ENCODE data around the gene ANKLE2.
A peak's percentile ranks its signal among the peaks of the same experiment; 100 is the strongest.
"Not testable (repeated sequence)": the region's sequence is repeated elsewhere in the genome, so short reads cannot be mapped to it uniquely, and the experiment has no call there.

The ANKLE2 gene

DNA sequence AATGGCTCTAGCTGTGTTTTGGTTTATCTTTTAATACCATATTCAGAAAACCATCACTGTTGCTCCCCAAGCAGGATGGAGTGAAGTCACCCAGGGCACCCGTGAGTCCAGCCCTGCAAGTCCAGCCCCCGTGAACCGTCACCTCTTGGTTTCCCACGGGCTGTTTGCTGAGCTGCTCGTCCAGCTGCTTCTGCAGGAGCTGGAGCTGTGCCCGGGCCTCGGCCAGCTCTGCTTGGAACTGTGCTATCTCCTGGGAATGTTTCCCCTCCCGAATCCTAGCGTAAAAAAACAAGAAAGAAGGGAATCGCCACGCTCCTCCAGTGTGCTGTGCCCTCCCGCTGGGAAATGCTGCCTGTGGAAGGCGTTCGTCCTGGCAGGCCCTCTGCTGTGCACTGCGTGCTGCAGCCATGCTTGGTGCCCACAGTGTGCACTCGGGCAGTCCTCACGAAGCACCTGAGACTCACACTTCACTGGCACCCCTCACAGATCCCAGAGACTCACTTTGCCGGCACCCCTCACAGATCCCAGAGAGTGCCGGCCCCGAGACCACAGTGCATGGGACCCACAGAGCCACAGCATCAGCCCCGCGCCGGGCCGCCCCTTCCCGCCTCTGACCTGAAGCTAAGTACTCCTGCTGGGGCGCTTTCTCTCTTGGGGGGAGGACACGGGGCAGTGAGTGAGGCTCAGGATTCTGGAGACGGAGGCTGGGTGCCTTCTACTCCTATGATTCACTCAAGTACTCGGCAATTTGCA lies 15.4 kb upstream of the ANKLE2 start:
- DNase-seq (ENCODE audit: low spot score): peak; percentile 63

DNA sequence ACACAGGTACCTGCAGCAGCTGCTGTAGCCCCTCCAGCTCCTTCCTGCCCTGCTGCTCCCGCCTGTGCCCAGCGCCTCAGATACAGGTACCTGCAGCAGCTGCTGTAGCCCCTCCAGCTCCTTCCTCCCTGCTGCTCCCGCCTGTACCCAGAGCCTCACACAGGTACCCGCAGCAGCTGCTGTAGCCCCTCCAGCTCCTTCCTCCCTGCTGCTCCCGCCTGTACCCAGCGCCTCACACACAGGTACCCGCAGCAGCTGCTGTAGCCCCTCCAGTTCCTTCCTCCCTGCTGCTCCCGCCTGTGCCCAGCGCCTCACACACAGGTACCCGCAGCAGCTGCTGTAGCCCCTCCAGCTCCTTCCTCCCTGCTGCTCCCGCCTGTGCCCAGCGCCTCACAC lies 14.6 kb upstream of the ANKLE2 start:
- not testable (repeated sequence) for DNase-seq (ENCODE audit: low spot score)

DNA sequence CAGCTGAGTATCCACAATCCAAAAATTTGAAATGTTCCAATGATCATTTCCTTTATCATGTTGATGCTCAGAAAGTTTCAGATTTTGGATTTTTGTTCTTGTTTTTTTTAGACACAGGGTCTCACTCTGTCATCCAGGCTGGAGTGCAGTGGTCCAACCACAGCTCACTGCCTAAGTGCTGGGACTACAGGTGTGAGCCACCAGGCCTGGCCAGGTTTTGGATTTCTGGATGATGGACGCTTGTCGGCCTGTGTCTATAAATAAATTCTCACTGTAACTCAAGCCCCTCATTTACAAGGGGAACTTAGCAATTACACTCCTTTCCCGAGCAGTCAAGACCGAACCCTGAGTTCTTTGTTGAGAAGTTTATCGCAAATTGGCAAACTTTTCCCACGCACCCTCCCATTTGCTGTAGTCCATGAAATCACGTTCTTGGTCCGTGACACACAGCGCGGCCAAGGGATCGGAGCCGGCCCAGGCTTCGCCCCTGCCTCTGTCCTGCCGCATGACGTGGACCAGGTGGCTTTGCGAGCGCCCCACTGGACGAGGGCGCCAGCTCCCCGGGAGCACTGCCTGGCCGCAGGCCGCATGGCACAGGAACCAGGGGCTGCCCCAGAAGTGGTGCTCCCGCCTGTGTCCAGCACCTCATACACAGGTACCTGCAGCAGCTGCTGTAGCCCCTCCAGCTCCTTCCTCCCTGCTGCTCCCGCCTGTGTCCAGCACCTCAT lies 14.0 kb upstream of the ANKLE2 start:
- DNase-seq (ENCODE audit: low spot score): no peak

DNA sequence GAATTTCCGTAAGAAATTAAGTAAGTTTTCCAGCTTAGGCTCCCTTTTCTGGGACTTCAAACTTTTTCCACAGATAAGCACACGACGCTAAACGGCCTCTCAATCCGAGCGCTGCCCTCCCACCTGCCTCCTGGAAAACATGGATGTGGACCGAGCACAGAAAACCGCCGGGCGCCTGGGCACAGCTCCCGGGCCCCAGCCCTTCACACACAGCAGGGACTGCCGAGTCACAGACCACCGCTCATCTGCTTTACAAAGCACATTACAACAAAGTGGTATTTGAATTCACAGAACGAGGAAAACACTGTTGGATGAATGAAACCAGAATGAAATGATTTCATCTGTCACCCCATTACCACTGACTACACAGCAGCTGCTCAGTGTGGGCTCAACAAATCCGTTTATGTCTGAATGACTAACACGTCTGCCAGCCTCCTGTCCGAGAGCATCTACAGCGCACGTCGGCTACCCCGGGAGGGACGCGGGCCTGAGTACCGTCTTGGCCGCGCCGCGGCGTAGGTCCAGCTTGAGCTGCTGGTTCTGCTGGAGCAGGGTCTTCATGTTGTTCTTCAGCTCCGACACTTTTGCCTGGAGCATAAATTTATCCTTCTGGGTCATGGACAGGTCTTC lies 13.1 kb upstream of the ANKLE2 start:
- DNase-seq (ENCODE audit: low spot score): no peak

DNA sequence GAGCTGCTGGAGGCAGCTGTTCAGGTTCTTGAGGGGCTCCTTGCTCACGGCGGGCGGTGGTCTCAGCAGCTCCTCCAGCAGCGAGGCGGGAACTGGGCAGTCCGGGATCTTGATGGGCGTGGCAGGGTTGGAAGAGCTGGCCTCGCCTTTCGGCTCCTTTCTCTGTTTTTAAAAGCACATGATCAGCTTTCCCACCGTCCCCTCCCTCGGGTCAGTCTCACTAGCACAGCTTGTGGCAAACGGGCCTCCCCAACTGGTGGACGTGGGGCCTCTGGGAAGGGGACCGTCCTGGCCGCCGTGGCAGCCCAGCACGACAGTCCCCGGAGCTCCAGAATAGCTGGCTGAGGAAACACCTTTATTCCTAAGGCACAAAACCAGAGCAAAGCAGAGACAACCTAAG lies 12.5 kb upstream of the ANKLE2 start:
- no peak for DNase-seq (ENCODE audit: low spot score)

DNA sequence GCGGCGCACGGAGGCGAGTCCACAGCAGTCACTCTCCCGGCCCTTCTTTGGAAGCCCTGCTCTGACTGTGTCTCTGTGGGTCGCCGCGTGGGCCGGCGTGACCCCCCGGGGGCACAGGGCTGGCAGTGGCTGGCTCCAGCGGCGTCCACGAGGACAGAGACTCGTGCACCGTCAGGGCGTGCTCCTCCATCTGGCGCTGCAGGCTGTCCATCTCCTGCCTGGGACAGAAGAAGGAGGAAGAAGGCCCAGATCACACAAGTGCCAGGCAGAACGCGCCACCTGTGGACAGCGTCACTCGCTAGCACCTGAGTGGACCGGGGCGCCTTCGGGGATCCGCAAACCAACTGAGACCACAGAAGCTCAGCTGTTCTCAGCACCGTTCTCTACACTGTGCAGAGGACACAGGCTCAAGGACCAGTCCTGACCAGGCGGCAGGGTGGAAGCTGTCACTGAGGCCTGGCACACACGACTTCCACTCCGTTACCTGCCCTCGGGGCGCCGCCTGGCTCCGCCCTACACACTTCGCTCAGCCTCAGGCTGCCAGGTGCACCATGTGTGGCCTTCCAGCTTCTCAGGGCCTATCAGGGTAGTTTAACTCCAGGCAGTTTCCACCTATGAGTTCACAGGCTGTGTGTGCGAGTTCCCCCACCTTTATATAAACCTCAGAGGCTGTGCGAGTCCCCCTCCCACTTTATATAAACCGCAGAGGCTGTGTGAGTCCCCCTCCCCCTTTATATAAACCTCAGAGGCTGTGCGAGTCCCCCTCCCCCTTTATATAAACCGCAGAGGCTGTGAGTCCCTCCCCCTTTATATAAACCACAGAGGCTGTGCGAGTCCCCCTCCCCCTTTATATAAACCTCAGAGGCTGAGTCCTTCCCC lies 11.7 kb upstream of the ANKLE2 start:
- DNase-seq (ENCODE audit: low spot score): no peak

DNA sequence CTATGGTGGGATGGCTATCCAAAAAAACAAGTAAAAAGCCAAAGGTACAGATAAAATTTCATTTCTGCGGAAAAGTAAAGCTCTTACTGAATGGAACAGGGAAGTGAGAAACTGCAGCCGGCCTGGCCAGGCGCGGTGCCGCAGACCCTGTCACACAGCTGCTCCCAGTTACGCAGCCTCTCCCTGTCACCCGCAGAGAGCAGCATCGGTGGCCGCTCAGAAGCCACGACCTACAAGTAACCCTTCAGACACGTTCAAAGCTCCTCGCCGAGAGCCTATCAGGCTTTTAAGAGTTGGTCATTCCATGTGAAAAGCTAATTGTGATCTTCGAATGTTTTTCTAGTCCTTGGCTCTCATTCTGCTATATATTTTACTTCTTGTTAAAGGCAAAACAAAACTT lies 11.0 kb upstream of the ANKLE2 start:
- DNase-seq (ENCODE audit: low spot score): no peak

DNA sequence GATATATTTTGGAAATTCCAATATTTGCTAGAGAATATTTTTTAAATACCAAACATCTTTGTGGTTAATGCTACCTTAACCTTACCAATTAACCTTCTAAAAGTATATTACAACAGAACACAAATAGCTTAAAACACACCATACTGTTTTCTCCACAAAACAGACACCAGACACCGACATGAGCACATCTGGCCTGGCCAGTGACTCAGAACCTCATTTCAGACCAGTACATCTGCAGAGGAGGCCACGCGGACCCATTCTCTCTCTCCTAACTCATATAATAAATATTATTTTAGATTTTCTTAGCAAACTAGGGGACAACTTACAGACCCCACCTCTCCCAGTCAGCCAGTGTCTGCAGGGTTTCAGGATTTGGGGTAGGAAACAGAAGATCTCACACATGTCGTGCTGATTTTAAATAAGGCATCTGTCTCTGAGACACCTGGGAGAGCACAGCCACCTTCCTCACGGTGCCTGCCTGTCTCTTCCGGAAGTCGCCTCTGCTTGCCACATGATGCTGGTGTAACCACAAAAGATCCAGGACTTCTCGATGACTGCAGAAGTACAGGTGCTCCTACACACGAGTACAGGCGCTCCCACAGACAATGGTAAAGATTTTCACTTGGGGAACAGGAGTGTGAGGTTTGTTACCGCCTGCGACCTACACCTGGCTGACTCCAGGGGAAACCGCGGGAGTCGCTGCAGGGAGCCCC lies 9.7 kb upstream of the ANKLE2 start:
- no peak for DNase-seq (ENCODE audit: low spot score)

DNA sequence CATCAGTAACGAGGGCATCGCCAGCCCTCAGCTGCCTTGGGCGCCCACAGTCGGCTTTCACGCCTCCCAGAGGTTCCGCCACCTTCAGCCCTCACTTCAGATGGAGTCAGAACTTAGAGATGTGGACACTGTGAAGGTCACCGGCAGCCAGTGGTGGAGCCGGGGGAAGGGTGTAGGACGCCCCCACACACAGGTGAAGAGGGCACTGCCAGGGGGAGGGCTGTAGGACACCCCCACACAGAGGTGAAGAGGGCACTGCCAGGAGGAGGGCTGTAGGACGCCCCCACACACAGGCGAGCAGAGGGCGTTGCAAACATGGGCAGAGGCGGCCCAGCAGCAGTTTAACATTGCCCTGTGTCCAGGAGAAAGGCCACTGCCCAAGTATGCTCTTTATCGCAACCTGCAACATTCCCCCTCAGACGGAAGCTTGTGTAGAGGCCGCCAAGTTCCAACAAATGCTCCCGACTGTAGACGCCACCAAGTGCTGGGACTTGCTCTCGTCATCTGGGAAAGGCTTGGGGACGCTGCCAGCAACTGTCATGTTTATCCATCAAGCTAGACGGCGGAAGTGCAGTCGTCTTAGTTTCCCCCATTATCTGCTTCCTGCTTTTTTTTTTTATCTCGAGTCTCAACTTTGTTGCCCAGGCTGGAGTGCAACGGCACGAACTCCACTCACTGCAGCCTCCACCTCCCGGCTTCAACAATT lies 4.9 kb upstream of the ANKLE2 start:
- no peak for DNase-seq (ENCODE audit: low spot score)

DNA sequence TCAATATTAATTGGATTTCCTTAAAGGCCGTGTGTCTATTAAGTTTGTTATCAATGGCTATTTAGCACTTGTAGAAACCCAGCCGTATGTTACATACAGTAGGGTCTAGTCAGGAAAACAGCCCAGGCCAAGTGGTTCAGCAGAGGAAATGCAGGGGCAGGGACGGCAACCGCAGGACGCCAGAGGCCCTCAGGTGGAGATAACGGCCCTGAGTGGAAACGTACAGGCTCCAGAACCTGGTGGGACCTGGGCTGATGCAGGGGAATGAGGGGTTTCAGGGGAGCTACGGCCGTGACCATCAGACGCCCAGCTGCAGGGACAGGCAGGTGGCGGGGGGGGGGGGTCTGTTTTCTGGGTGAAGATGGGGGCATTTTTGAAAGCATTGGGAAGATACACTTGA lies 3.7 kb upstream of the ANKLE2 start:
- no peak for DNase-seq (ENCODE audit: low spot score)

DNA sequence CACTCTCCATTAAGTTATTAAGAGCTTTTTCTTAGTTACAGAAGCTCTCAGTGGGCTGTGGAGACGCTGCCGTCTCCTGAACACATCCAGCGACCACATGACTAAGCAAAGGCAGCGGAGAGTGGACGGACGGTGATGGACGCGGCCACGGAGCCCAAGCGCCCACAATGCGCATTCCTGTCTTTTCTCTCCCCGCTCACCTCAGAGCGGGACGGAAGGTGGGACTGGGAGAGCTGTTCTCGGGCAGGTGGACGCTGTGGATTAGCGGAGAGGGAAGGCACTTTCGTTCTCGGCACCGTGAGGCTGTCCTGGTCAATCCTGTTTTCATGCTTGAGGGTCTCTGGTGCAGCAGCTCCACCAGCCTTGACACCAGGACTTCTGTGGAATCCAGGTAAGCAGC lies 2.6 kb upstream of the ANKLE2 start:
- DNase-seq (ENCODE audit: low spot score): no peak

DNA sequence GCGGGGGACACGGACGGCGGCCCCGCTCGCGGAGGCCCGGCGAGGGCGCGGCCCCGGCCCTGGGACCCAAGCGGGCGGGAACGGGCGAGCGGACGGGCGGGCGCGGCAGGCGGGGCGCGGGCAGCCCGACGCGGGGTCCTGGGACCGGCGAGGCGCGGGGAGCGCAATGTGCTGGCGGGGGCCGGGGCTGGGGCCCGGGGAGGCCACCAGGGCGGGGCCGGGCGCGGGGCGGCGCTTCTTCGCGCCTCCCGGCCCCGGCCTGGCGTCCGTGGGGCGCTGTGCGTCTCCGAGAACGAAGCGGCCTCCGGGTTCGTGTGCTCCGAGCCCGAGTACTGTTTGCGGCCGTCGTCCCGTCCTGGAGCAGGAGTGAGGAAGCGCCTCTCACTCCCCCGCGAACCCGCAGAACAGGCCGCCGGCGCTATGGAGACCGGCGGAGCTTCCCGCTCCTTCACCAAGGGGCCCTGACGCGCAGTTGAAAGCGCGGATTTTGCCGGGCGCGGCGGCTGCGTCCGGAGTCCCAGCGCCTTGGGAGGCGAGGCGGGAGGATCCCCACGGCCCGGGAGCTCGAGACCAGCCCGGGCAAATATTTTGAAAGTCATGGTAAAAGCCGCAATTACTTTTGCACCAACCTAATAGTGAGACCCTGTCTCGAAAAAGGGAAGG lies 420 bp upstream of the ANKLE2 start:
- DNase-seq (ENCODE audit: low spot score): peak; percentile 98

DNA sequence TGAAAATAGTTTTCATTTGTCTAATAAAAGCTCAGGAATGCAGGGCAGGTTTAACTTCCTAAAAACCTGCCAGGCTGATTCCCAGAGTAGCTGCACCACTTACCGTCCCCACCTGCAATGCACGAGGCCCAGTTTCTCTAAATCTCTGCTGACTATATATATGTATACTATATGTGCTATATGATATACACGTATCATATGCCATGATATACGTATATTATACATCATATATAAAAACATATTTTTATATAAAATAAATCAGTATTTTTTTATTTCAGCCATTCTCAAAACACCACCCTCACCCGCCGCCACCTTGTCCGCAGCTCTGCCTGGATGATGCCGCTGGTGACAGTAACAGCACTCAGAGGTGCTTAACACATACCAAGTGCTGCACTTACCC lies 2.3 kb downstream of the ANKLE2 start:
- no peak for DNase-seq (ENCODE audit: low spot score)

DNA sequence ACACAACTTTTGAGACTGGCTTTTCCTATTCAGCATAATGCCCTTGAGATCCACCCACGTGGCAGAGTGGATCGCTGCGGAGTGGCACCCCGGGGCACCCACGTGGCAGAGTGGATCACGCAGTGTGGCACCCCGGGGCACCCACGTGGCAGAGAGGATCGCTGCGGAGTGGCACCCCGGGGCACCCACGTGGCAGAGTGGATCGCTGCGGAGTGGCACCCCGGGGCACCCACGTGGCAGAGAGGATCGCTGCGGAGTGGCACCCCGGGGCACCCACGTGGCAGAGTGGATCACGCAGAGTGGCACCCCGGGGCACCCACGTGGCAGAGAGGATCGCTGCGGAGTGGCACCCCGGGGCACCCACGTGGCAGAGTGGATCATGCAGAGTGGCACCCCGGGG lies 2.8 kb downstream of the ANKLE2 start:
- not testable (repeated sequence) for DNase-seq (ENCODE audit: low spot score)

DNA sequence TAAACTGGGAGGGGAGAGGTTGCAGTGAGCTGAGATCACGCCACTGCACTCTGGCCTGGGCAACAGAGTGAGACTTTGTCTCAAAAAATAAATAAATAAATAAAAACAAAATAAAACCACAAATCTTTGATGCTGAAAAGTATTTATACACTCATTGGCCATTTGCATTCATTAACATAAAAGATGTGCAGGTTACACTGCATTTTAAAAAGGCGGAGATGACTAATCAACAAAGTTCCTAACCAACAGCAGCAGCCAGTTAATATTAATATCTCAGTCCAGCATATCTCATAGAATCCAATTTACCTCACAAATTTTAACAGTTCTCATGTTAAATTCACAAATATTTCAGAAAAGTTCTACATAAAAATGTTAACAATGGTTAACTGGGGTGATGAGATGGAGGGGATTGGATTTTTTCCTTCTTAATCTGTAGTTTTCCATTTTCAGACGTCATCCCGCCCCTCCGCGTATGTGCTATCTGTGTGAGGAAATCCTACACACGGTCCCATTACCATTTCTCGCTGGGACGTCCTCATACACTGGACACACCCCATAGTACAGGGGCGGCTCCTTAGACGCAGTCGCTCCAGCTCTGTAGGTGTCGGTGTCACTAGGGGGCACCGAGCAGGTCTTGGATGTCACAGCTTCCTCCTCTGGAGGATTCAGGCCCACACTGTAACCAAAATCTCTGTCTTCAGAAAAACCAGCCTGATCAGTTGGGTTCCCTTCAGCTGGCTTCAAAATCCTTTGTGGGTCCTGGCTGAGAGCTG lies 7.3 kb downstream of the ANKLE2 start:
- DNase-seq (ENCODE audit: low spot score): no peak

DNA sequence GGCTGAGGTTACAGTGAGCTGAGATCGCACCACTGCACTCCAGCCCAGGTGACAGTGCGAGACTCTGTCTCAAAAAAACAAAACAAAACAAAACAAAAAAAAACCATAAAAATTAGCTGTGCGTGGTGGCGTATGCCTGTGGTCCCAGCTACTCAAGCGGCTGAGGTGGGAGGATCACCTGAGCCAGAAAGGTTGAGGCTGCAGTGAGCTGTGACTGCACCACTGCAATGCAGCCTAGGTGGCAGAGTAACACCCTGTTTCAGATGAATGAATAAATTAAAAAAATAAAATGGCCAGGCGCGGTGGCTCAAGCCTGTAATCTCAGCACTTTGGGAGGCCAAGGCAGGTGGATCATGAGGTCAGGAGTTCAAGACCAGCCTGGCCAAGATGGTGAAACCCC lies 8.0 kb downstream of the ANKLE2 start:
- not testable (repeated sequence) for DNase-seq (ENCODE audit: low spot score)

DNA sequence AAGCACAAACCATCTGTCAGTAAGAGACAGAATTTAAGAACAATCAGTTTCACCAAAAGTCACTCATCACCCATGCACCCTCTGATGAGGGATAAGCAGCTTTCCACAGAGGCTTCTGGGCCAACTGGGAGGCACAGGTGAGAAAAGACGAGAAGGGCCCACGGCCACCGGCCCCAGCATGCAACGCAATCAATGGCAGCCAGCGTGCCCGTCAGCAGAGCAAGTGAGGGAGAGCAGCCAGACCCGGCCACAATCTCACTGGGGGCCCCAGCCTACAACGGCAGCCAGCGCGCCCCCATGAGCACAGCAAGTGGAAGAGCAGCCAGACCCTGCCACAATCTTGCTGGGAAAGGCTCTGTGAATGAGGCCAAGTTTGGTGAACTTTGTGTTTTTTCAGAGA lies 13.3 kb downstream of the ANKLE2 start:
- no peak for DNase-seq (ENCODE audit: low spot score)

DNA sequence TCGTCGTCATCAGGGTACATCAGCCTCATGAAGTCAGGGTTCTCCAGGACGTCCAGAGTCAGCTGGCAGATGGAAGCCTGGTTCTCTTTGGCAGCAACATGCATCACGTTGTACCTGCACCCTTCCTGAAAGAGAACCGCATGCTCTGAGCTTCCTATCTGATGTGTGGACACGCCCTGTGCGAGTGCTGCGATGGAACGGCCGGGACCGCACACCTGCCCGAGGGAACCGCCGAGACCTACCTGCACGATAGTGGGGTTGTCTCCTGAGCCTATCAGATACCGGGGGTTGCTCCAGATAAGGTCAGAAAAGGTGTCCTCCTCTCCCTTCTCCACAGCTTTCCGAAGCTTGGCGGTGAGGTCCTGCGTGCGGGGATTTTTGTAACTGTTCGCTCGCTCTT lies 13.7 kb downstream of the ANKLE2 start:
- no peak for DNase-seq (ENCODE audit: low spot score)

DNA sequence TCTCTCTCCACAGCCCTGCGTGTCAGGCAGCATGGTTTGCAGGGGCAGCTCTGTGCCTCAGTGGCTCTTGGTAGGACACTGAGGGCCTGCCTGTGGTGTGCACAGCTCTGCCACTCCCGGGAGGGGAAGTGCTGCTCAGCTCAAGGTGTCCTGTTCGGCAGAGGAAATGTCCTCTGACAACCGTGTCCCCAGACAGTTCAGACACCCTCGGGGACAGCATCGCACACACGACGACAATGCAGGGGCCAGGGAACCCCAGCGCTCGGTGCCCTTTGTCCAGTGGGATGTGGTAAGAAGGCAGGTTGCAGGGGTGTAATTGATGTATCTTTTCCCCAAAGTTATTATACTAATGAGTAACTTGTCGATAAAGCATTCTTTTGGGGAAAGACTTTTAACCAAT lies 14.2 kb downstream of the ANKLE2 start:
- DNase-seq (ENCODE audit: low spot score): no peak

DNA sequence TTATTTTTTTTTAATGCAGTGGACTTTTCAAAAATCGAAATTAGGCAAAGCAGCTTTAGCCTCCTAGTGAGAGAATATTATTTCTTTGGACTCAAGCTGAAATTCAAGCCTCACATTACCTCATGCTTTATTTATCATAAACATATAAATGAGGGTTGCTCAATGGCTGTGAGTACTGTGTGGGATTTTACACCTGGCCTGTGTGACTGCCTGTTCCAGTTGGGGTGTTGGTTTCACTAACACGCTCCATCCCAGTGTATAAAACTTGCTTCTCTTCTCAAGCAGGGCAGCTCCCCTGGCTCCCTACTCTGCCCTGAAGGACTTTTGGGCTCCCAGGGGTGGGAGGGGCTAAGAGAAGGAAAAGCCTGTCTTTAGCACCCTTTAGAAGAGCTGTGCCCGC lies 15.0 kb downstream of the ANKLE2 start:
- no peak for DNase-seq (ENCODE audit: low spot score)

Measured in AG08396 (cell line).